ENCODE measurements around the gene ZNF846.
A peak's percentile ranks its signal among the peaks of the same experiment; 100 is the strongest.
"Not testable (repeated sequence)": the region's sequence is repeated elsewhere in the genome, so short reads cannot be mapped to it uniquely, and the experiment has no call there.

Gene ZNF846

DNA sequence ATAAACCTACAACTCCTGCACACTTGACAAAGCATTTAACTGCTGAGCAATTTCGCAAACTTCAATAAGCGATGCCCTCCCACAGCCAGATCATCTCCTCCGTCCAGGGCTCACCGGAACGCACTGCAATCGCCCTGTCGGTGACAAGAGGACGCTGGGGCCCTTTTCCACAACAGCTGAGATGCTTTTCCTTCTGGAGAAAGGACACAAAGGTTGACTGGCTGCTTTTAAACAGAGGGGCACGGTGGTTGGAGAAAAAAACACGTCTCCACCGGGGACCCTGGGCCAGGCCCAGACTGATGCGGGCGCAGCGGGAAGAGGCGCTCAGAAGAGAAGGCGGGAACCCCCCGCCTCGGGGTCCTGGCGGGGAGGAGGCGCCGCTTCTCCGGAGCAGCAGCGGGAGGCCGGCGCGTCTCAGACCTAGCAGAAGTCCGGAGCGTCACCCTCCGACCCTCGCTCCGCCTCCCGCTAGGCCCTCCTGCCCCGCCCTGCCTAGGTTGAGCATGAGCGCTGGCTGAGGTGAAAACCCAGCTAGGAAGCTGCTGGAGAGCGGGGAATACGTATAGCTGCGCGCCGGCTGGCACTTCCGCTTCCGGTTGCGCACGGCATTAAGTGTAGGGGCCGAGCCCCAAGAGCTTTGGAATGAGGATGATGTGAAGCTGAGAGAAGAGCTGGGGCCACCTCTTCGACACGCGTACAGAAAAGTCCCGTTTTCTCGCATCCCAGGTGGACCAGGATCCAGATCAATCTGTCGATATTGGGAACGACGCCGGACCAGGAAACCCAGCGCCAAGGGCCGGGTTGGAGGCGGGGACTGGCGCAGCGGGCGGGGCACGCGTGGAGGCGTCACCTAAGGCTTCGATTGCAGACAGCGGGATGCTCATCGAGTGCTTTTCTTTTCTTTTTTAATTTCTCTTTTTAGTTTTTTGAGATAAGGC lies at the start of gene ZNF846:
TSS of gene ZNF846 (minus strand) at position 564 of the 938 bp plus-strand sequence. CDS start 3,788 bp downstream, outside the sequence.
- DNase-seq (ENCODE audit: low spot score): peak; percentile 94

DNA sequence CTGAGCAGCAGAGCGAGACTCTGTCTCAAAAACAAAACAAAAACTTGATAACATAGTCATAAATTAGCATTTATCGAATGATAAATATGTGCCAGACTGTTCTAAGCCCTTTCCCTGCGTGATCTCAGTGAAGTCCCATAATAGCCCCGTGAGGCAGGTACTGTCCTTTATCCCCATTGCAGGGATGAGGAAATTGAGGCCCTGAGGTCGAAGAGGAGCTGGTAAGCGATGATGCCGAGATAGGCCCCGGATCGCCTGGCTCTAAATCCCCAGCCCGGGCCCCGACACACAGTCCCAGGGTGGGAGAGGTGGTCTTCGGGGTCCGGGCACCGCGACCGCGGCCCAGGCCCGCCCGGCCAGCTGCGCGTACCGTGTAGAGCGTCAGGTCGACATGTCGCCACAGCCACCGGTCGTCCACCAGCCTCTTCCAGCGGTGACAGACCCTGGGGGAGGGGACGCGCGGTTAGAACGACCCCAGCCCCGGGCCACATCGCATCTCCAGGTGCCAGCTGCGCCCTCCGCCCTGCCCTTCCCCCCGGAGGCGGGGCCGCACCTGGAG lies 49.7 kb upstream of the ZNF846 start:
- peak; percentile 11 for DNase-seq (ENCODE audit: low spot score)

DNA sequence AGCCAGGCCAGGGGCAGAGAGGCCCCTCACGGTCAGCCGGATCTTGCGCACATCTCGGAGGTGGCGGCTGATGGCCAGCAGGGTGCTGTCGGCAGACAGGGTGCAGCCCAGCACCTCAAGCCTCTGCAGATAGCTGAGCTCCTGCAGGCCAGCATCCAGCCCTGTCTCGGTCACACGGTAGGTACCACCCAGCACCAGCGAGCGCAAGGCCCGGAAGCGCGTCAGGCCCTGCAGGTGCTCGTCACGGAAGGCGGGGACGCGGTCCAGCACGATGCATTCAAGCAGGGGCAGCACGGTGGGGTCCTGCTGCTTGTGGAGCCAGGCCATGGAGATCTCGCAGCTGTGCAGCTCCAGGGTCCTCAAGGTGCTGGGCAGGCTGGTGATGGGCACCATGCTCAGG lies 42.6 kb upstream of the ZNF846 start:
- no peak for DNase-seq (ENCODE audit: low spot score)

DNA sequence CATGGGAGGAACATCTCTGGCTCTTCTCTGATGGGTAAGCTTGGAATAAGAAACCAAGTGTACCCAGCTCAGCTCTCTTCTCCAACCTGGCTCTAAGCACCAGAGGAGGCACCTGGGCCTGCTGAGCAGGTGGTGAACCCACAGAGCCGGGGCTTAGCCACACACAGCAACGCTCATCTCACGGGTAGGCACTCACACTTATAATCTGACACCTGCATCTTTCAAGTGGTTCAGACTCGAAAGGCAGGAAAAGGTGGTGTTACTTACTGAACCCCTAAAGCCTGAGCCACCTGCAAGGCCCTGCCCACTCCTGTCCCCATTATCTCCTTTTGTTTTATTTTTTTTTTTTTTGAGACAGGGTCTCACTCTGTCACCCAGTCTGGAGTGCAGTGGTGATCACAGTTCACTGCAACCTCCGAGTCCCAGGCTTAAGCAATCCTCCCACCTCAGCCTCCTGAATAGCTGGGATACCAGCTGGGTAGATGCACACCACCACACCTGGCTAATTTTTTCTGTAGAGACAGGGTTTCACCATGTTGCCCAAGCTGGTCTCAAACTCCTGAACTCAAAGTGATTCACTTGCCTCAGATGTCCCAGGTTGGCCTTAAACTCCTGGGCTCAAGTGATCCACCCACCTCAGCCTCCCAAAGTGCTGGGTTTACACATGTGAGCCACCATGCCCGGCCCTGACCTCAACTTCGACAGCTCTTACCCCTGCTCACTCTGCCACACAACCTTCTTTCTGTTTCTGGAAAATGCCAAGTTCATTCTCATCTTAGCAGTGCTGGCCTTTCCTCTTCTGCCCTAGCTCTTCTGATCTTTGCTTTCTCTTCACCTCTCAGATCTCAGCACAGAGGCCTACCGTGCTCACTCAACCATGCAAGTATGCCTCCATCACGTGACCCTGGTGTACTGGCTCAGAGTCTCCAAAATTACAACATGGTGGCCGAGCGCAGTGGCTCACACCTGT lies 40.6 kb upstream of the ZNF846 start:
- no peak for DNase-seq (ENCODE audit: low spot score)

DNA sequence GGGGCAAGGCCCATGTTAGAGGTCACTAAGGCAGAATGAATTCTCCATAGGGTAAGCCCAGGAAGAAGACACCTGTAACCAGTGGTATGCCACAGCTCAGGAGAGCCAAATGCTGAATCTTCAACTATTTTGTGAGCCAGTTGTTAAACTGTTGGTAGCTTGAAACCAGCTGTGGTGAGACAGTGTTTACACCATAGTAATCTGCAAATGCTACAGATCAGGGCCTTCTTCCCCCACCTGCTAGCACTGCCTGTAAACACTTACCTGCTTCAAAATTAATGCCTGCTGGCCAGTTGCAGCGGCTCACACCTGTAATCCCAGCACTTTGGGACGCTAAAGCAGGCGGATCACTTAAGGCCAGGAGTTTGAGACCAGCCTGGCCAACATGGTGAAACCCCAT lies 38.3 kb upstream of the ZNF846 start:
- DNase-seq (ENCODE audit: low spot score): no peak

DNA sequence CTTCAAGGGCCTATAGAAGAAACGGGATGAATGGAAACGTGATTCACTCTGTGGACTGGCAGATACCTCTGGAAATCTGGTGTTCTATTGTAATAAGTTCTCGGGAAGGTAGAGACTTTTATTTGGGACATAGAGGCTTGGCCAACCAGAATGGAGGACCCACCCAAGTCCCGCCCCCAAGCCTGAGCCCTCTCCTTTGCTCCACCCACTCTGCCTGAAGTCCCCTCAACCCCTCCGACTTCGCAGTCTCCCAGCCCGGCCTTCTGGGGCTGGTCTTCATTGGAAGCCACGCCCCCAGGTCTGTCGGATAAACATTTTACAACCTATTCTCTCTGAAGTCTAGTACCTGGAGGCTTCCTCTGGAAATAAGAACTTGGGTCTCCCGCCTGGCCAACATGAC lies 33.4 kb upstream of the ZNF846 start:
- no peak for DNase-seq (ENCODE audit: low spot score)

DNA sequence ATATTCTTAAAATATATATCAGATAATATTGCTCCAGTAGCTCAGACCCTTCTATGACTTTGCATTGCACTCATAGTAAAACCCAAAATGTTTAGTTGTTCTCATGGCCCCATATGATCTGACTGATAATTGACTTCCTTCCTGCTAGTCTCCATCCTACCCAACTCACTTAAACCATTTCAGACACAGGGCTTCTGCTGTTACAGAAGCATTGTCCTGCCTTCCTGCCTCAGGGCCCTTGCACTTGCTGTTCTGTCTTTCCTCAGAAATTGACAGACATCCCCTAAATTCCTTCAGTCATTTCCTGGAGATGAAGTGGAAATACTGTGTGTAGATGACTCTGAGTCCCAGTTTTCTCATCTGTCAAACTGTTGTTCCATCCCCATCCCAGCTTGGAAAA lies 30.6 kb upstream of the ZNF846 start:
- DNase-seq (ENCODE audit: low spot score): no peak

DNA sequence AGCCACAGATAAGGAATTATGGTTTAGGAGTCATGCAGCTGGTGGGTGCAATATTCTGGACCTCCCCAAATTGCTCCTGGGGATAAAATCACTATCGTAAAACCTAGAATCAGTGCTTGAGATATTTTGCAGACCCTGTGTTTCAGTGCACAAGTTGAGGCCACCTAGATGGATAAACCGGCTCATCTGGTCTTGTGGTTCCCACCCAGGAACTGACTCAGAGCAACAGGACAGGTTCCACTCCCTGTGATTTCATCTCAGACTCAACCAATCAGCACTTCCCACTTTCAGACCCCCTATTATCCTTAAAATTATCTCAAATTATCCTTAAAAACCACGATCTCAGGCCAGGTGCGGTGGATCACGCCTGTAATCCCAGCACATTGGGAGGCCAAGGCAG lies 29.3 kb upstream of the ZNF846 start:
- no peak for DNase-seq (ENCODE audit: low spot score)

DNA sequence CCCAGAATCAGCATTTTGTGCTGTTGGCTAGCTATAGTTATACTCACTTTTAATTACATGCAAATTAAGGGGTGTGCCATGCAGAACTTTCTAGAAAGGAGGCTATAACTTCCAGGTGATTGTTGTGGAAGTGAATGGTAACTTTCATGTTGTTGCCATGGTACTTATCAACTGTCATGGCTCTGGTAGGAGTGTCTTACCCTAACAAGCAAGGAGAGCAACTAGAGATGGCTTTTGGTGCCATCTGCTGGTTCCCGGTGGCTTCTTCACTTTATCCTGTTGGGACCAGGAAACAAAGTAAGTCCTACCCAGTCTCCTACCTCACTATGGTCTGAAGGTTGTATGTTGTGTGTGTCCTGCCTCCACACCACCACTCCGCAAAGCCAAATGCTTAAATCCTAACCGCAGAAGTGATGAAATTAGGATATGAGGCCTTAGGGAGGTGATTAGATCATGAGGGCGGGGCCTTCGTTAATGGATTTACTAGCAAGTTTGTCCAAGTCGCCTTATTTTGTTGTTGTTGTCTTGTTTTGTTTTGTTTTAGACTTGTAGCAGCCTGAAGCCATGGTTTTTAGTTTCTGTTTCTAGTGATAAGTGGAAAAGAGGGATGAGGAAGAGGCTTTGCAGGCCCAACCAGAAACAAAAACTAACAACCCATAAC lies 27.7 kb upstream of the ZNF846 start:
- peak; percentile 77 for DNase-seq (ENCODE audit: low spot score)

DNA sequence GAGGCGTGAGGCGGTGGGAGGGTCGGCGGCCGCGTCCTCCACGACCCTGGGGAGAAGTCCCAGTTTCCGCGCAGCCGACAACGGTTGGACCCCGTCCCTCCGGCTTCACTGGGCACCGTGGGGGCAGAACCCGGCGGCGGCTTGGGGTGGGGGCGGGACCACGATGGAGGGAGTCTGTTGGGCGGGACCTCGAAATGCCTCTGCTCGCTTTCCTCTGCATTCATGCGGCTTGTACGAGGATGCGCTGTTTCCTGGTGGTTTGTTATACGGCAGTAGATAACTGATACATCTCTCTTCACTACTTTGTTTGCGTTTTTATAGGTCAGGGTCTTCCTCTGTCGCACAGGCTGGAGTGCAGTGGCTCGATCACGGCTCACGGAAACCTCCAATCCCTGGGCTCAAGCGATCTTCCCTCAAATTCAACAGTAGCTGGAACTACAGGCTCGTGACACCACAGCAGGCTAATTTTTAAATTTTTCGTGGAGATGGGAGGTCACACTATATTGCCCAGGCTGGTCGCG lies 24.6 kb upstream of the ZNF846 start:
- peak; percentile 14 for DNase-seq (ENCODE audit: low spot score)

DNA sequence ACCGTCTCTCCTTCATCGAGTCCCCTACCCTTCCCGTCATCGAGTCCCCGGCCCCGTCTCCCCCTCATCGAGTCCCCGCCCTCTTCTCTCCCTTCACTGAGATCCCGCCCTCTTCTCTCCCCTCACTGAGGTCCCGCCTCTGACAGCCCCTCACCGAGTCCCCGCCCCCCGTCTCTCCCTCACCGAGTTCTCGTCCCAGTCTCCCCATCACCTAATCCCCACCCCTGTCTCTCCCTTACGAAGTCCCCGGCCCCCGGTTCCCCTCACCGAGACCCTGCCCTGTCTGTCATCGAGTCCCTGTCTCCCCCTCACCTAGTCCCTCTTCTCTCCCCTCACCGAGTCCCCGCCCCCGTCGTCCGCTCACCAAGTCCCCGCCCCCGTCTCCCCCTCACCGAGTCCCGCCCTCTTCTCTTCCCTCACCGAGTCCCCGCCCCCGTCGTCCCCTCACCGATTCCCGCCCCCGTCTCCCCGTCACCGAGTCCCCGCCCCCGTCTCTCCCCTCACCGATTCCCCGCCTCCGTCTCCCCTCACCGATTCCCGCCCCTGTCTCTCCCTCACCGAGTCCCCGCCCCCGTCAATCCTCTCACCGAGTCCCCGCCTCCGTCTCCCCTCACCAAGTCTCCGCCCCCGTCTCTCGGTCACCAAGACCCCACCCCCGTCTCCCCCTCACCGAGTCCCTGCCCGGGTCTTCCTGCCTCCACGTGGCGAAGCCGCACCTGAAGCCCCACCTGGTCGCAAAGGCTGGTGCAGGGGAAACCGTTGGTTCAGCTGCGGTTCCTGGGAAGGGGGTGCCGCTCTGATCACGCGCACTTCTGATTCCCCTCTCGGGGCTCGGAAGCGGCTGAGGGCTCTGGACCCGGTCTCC lies 23.9 kb upstream of the ZNF846 start:
- peak; percentile 92 for DNase-seq (ENCODE audit: low spot score)

DNA sequence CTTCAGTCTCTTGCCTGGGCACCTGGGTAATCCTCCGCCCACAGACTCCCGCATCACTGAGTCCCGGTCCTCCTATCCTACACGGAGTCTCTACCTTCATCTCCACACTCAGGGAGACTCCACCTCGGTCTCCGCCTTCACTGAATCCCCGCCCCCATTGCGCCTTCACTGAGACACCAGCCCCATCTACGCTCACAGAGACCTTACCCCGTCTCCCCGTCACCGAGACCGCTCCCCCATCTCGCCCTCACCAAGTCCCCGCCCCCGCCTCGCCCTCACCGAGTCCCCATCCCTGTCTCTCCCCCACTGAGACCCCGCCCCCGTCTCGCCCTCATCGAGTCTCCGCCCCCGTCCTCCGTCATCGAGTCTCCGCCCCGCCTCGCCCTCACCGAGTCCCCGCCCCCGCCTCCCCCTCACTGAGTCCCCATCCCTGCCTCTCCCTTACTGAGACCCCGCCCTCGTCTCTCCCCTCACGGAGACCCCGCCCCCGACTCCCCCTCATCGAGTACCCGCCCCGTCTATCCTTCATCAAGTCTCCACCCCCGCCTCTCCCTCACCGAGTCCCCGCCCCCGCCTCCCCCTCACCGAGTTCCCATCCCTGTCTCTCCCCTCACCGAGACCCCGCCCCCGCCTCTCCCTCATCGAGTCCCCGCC lies 23.1 kb upstream of the ZNF846 start:
- DNase-seq (ENCODE audit: low spot score): peak; percentile 93

DNA sequence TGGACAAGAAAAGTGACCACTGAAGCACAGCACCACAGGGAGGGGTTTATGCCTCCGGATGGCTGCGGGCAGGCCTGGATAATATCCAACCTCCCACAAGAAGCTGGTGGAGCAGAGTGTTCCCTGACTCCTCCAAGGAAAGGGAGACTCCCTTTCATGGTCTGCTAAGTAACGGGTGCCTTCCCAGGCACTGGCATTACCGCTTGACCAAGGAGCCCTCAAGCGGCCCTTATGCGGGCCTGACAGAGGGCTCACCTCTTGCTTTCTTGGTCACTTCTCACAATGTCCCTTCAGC lies 22.5 kb upstream of the ZNF846 start:
- not testable (repeated sequence) for DNase-seq (ENCODE audit: low spot score)

DNA sequence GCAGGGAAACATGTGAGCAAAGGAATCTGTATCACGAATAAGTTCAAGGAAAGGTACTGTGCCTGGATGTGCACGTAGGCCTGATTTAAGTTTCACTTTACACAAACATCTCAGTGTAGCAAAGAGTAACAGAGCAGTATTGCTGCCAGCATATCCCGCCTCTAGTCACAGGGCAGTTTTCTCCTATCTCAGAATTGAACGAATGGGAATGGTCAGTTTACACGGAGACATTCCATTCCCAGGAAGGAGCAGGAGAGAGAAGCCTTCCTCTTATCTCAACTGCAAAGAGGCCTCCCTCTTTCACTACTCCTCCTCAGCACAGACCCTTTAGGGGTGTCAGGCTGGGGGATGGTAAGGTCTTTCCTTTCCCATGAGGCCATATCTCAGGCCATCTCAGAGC lies 21.0 kb upstream of the ZNF846 start:
- DNase-seq (ENCODE audit: low spot score): not testable (repeated sequence)

DNA sequence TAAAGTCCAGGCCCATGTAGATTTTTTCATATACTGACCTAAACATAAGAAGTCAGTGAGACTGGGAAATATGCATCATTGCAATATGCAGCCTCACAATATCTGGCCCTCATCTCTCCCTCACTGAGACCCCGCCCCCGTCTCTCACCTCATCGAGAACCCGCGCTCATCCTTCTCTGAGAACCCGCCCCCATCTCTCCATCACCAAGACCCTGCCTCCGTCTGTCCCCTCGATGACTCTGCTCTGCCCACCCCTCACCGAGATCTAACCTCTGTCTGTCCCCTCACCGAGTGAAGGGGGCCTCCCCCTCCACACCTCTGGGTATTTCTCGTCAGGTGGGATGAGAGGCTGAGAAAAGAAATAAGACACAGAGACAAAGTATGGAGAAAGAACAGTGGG lies 20.5 kb upstream of the ZNF846 start:
- DNase-seq (ENCODE audit: low spot score): no peak

DNA sequence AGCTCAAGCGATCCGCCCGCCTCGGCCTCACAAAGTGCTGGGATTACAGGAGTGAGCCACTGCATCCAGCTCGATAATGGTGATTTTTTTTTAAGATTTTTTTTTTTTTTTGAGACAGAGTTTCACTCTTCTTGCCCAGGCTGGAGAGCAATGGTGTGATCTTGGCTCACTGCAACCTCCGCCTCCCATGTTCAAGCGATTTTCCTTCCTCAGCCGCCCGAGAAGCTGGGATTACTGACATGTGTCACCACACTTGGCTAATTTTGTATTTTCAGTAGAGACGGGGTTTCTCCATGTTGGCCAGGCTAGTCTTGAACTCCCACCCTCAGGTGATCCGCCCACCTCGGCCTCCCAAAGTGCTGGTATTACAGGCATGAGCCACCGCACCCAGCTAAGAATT lies 20.1 kb upstream of the ZNF846 start:
- not testable (repeated sequence) for DNase-seq (ENCODE audit: low spot score)

DNA sequence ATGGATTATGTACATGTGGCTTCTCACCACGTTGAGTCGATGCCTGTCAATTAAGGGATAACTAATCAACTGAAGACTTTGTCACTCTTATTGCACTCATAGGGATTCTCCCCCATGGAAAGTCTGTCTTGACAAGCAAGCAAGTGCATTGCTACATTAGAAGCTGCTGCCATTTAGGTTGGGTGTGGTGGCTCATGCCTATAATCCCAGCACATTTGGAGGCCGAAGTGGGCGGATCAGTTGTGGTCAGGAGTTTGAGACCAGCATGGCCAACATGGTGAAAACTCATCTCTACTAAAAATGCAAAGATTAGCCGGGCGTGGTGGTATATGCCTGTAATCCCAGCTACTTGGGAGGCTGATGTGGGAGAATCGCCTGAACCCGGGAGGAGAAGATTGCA lies 18.3 kb upstream of the ZNF846 start:
- no peak for DNase-seq (ENCODE audit: low spot score)

DNA sequence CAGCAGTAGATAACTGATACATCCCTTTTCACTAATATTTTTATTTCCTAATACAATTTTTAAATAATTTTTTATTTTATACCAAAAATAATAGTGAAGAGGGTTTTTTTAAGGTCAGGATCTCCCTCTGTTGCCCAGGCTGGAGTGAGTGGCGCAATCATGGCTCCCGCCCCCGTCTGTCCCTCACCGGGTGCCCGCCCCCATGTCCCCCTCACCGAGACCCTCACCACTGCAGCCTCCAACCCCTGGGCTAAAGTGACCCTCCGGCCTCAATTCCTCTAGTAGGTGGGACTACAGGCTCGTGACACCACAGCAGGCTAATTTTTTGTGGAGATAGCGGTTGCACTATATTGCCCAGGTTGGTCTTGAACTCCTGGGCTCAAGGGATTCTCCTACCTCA lies 17.8 kb upstream of the ZNF846 start:
- DNase-seq (ENCODE audit: low spot score): no peak

DNA sequence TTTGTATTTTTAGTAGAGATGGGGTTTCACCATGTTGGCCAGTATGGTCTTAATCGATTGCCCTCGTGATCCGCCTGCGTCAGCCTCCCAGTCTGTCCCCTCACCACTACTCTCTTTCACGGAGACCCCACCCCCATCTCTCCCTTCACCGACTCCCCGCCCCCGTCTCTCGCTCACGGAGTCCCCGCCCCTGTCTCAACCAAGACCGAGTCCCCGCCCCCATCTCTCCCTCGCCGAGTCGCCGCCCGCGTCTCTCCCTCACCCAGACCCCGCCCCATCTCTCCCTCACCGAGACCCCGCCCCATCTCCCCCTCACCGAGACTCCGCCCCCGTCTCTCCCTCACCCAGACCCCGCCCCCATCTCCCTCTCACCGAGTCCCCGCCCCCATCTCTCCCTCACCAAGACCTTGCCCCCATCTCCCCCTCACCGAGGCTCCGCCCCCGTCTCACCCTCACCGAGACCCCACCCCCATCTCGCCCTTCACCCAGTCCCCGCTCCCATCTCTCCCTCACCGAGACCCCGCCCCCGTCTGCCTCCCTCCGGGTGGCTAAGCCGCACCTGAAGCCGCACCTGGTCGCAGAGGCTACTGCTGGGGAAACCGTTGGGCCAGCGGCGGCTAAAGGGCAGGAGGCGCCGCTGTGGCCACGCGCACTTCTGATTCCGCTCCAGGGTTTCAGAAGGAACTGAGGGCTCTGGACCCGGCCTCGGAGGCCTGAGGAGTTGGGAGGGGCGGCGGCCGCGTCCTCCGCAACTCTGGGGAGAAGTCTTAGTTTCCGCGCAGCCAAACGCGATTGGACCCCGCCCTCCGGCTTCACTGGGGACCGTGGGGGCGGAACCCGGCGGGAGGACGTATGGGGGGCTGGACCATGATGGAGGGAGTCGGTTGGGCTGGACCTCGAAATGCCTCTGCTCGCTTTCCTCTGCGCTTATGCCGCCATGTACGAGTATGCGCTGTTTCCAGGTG lies 17.1 kb upstream of the ZNF846 start:
- DNase-seq (ENCODE audit: low spot score): peak; percentile 99

Data from germinal center (tissue), 1 donor.